DMS53 treated with DMSO at 0.1 percent for 48 hours (cell line): ENCODE data around the gene MAZ.

Source experiments
- DNase-seq: peaks from one replicate; lab custom pipeline; 2025; ENCODE audit not compliant: unreplicated experiment; lab: John Stamatoyannopoulos, UW

Gene MAZ

GRCh38 chr16:29809031-29809747 is 2.9 kb downstream of the MAZ start:
- no peak for DNase-seq

GRCh38 chr16:29809850-29810698 is 3.7 kb downstream of the MAZ start:
- DNase-seq: no peak

GRCh38 chr16:29810699-29811169 is 4.4 kb downstream of the MAZ start:
- no peak for DNase-seq

GRCh38 chr16:29811170-29811895 is 5.0 kb downstream of the MAZ start:
- DNase-seq: peak; percentile 69

GRCh38 chr16:29811896-29812665 is 5.8 kb downstream of the MAZ start, which contains the start of gene PRRT2:
TSS of gene PRRT2 (plus strand) at chr16:29812193. CDS start at chr16:29813055, 862 bp downstream.
- DNase-seq: no peak

GRCh38 chr16:29812754-29813643 is 6.7 kb downstream of the MAZ start:
- no peak for DNase-seq

GRCh38 chr16:29813644-29814562 is 7.6 kb downstream of the MAZ start:
- DNase-seq: no peak

- DNase-seq: no peak
These were observed 8.3 kb downstream of the MAZ start for GRCh38 chr16:29814592-29814991.

GRCh38 chr16:29815032-29815721 is 8.8 kb downstream of the MAZ start:
- DNase-seq: peak; percentile 18

- peak; percentile 95 for DNase-seq
These were observed 9.7 kb downstream of the MAZ start, which contains the start of gene PAGR1 for GRCh38 chr16:29815793-29816693. TSS of gene PAGR1 (plus strand) at chr16:29816152. CDS start at chr16:29816526, 374 bp downstream.

- DNase-seq: peak; percentile 17
These were observed 10.5 kb downstream of the MAZ start for GRCh38 chr16:29816694-29817441.

- no peak for DNase-seq
These were observed 11.8 kb downstream of the MAZ start for GRCh38 chr16:29818082-29818481.

- no peak for DNase-seq
These were observed 13.2 kb downstream of the MAZ start for GRCh38 chr16:29819506-29819905.

- peak; percentile 19 for DNase-seq
These were observed 14.0 kb downstream of the MAZ start, which contains the start of gene MVP for GRCh38 chr16:29820271-29820701. TSS of gene MVP (plus strand) at chr16:29820462. CDS start at chr16:29830550, 10,088 bp downstream.

GRCh38 chr16:29820730-29821642 is 14.7 kb downstream of the MAZ start:
- no peak for DNase-seq
